ENCODE measurements around the gene CD74.

The CD74 gene

GRCh38 chr5:150401376-150402228 is 11.1 kb downstream of the CD74 start:
- no peak overlapping the region for H3K4me3 ChIP-seq (ENCODE audit: low read length)
- DNase-seq (ENCODE audit: low read depth, low spot score), result no peak

- DNase-seq (ENCODE audit: low read depth, low spot score), result no peak
- H3K4me3 ChIP-seq (ENCODE audit: low read length), result no peak overlapping the region
Observed at GRCh38 chr5:150401076-150401375, 11.7 kb downstream of the CD74 start.

GRCh38 chr5:150400316-150401075 is 12.2 kb downstream of the CD74 start:
- H3K4me3 ChIP-seq (ENCODE audit: low read length), result no peak overlapping the region
- DNase-seq (ENCODE audit: low read depth, low spot score), result no peak

GRCh38 chr5:150399524-150400211 is 13.0 kb downstream of the CD74 start:
- no peak overlapping the region for H3K4me3 ChIP-seq (ENCODE audit: low read length)
- no peak for DNase-seq (ENCODE audit: low read depth, low spot score)

- no peak for DNase-seq (ENCODE audit: low read depth, low spot score)
- H3K4me3 ChIP-seq (ENCODE audit: low read length), result no peak overlapping the region
Observed at GRCh38 chr5:150398722-150399523, 13.8 kb downstream of the CD74 start.

GRCh38 chr5:150397782-150398721 is 14.7 kb downstream of the CD74 start:
- H3K4me3 ChIP-seq (ENCODE audit: low read length), result no peak overlapping the region
- no peak for DNase-seq (ENCODE audit: low read depth, low spot score)

GRCh38 chr5:150397146-150397781 is 15.4 kb downstream of the CD74 start:
- no peak overlapping the region for H3K4me3 ChIP-seq (ENCODE audit: low read length)
- DNase-seq (ENCODE audit: low read depth, low spot score), result no peak

- no peak for DNase-seq (ENCODE audit: low read depth, low spot score)
- H3K4me3 ChIP-seq (ENCODE audit: low read length), result no peak overlapping the region
Observed at GRCh38 chr5:150396267-150396666, 16.4 kb downstream of the CD74 start.

GRCh38 chr5:150395688-150395975 is 17.1 kb downstream of the CD74 start:
- H3K4me3 ChIP-seq (ENCODE audit: low read length), result no peak overlapping the region
- no peak for DNase-seq (ENCODE audit: low read depth, low spot score)

- H3K4me3 ChIP-seq (ENCODE audit: low read length), result no peak overlapping the region
- DNase-seq (ENCODE audit: low read depth, low spot score), result no peak
Observed at GRCh38 chr5:150394912-150395687, 17.6 kb downstream of the CD74 start.

GRCh38 chr5:150394131-150394530 is 18.6 kb downstream of the CD74 start:
- DNase-seq (ENCODE audit: low read depth, low spot score), result no peak
- H3K4me3 ChIP-seq (ENCODE audit: low read length), result no peak overlapping the region

GRCh38 chr5:150393096-150393645 is 19.5 kb downstream of the CD74 start:
- DNase-seq (ENCODE audit: low read depth, low spot score), result no peak
- H3K4me3 ChIP-seq (ENCODE audit: low read length), result no peak overlapping the region

GRCh38 chr5:150392680-150393079 is 20.0 kb downstream of the CD74 start:
- H3K4me3 ChIP-seq (ENCODE audit: low read length), result no peak overlapping the region
- no peak for DNase-seq (ENCODE audit: low read depth, low spot score)

- no peak for DNase-seq (ENCODE audit: low read depth, low spot score)
- no peak overlapping the region for H3K4me3 ChIP-seq (ENCODE audit: low read length)
Observed at GRCh38 chr5:150391986-150392385, 20.7 kb downstream of the CD74 start.

- H3K4me3 ChIP-seq (ENCODE audit: low read length), result no peak overlapping the region
- DNase-seq (ENCODE audit: low read depth, low spot score), result no peak
Observed at GRCh38 chr5:150391064-150391834, 21.5 kb downstream of the CD74 start.

- DNase-seq (ENCODE audit: low read depth, low spot score), result no peak
Observed at GRCh38 chr5:150389531-150390266, 23.0 kb downstream of the CD74 start.

More at GRCh38 chr5:150389531-150390266, 23.0 kb downstream of the CD74 start:
- no peak overlapping the region for H3K4me3 ChIP-seq (ENCODE audit: low read length)
